IPS-NIHi7 (cell line): ENCODE results near the gene DRG2.

Experiments used
- DNase-seq: peaks from one replicate; pipeline ENCODE4 v3.0.0; 2012; ENCODE audit warnings: mixed read lengths; ENCODE audit errors: extremely low spot score

DRG2 gene

DNA sequence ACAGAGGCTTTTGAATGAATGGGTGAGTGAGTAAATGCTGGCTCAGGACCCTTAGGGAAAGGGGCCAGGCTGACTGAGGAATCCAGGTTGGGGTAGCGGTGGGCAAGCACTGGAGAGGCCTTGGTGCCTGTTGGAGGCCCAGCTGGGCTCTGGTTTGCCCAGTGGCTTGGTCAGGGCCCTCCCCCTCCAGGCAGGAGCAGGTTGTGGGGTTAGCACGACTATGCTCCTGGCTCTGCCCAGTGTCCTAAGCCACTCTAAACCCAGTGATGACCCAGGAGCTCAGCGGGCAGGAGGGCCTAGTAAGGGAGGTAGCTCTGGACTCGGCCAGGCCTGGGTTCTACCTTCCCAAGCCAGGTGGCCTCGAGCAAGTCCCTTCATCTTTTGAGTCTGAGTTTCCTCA, 28.3 kb downstream of the DRG2 start:
- no peak for DNase-seq

DNA sequence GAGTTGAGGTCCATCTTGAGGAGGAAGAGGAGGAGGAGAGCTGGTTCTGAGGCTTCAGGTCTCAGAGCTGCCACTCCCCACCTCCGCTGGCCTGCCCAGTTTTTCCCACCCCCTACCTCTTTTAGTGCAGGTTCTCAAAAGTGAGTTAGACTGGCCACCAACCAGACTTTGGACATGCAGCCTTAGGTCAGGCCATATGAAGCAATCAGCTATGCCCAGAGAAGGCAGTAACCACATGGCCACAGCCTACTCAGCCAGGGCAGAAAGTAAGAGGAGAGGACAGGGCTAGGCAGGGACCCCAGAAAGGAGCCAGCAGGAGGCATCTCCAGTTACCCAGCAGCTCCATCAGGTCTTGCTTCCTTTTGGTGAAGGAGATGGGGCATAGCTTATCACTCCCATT, 29.8 kb downstream of the DRG2 start:
- no peak for DNase-seq

DNA sequence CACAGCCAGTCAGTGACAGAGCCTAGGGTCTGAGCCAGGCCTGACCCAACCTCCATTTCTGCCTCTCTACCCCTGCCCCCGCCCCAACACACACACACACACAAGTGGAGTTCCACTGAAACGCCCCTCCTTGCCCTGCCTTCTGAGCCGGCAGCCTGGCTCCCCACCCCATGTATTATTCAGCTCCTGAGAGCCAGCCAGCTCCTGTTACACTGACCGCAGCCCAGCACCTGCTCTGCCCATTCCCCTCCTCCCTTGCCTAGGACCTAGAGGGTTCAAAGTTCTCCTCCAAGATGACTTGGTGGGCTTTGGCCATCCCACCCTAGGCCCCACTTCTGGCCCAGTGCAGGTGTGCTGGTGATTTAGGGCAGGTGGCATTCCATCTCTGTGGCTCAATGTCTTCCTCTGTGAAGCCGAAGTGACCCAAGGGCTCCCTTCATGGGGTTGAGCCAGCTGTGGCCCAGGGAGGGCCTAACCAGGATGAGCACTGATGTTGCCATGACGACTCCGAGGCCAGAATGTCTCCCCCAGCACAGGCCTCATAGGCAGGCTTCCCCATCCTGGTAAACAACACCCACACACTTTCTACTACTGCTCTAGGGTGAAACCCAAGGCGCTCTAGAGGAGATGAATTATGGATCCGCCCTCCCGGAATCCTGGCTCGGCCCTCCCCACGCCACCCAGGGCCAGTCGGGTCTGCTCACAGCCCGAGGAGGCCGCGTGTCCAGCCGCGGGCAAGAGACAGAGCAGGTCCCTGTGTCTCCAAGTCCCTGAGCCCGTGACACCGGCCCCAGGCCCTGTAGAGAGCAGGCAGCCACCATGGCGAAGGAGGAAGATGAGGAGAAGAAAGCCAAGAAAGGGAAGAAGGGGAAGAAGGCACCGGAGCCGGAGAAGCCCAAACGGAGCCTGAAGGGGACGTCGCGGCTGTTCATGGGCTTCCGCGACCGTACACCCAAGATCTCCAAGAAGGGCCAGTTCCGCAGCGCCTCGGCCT, 30.5 kb downstream of the DRG2 start:
- DNase-seq, result no peak

DNA sequence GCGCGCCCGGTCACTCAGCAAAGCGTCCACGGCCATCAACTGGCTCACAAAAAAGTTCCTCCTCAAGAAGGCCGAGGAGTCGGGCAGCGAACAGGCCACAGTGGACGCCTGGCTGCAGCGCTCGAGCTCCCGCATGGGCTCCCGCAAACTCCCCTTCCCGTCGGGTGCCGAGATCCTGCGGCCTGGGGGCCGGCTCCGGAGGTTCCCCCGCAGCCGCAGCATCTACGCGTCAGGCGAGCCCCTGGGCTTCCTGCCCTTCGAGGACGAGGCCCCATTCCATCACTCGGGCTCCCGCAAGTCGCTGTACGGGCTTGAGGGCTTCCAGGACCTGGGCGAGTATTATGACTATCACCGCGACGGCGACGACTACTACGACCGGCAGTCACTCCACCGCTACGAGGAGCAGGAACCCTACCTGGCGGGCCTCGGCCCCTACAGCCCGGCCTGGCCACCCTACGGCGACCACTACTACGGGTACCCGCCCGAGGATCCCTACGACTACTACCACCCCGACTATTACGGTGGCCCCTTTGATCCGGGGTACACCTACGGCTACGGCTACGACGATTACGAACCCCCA, 31.5 kb downstream of the DRG2 start:
- DNase-seq, result no peak

DNA sequence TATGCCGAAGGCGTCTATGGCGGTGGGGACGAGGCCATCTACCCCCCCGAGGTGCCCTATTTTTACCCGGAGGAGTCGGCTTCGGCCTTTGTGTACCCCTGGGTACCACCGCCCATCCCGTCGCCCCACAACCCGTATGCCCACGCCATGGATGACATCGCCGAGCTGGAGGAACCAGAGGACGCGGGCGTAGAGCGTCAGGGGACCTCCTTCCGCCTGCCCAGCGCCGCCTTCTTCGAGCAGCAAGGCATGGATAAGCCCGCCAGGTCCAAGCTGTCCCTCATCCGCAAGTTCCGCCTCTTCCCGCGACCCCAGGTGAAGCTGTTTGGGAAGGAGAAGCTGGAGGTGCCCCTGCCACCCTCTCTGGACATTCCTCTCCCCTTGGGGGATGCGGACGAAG, 32.2 kb downstream of the DRG2 start:
- DNase-seq, result no peak

DNA sequence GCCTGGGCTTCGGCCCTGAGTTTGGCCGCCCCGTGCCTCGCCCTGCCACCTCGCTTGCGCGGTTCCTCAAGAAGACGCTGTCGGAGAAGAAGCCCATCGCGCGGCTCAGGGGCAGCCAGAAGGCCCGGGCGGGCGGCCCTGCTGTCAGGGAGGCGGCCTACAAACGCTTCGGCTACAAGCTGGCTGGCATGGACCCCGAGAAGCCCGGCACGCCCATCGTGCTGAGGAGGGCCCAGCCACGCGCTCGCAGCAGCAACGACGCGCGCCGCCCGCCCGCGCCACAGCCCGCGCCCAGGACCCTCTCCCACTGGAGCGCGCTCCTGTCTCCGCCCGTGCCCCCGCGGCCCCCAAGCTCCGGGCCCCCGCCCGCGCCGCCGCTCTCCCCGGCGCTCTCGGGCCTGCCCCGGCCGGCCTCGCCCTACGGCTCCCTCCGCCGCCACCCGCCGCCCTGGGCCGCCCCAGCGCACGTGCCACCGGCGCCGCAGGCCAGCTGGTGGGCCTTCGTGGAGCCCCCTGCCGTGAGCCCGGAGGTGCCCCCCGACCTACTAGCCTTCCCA, 32.8 kb downstream of the DRG2 start:
- DNase-seq, result no peak

DNA sequence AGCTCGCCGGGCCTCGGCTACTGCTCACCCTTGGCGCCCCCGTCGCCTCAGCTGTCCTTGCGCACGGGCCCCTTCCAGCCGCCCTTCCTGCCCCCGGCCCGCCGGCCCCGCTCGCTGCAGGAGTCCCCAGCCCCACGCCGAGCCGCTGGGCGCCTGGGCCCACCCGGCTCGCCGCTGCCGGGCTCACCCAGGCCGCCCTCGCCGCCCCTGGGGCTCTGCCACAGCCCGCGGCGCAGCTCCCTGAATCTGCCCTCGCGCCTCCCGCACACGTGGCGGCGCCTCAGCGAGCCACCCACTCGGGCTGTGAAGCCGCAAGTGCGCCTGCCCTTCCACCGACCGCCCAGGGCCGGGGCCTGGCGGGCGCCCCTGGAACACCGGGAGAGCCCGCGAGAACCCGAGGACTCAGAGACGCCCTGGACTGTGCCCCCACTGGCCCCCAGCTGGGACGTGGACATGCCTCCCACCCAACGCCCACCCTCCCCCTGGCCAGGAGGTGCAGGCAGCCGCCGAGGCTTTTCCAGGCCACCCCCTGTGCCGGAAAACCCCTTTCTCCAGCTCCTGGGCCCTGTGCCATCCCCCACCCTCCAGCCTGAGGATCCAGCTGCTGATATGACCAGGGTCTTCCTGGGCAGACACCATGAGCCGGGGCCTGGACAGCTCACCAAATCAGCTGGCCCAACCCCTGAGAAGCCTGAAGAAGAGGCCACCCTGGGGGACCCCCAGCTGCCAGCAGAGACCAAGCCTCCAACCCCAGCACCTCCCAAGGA, 33.6 kb downstream of the DRG2 start:
- no peak for DNase-seq

DNA sequence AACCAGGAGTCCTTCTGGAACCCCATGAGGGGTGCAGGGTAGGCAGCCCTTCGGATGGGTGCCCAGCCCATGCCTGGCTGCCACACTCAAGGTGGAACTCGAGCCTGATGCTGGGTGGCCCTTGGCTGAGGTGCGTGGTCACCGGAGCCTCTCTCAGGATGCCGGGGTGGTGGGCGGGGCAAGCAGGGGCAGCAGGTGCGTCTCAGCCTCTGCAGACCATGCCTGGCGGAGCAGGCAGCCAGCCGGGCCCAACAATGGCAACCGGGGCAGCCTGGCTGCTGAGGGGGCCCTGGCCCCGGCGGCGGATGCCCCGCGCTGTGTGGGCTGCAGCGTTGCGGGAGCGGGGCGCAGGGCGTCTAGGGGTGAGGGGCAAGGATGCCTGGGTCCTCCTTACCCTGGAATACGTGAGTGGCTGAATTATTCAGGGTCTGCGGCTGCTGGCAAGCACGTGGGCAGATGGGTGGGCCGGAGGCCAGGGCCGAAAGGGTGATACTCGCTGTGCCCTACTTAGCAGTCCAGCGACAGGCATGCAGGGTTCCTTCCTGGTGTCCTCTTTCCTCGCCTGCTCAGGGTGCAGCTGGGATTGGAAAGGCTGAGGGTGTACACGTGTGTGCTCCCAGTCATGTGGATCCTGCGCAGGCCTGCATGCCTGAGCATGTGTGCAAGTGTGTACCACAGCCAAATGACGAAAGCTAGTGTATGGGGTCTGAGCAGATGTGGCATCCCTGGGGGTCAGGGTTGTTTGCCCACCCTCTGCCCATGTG, 35.4 kb downstream of the DRG2 start:
- no peak for DNase-seq

DNA sequence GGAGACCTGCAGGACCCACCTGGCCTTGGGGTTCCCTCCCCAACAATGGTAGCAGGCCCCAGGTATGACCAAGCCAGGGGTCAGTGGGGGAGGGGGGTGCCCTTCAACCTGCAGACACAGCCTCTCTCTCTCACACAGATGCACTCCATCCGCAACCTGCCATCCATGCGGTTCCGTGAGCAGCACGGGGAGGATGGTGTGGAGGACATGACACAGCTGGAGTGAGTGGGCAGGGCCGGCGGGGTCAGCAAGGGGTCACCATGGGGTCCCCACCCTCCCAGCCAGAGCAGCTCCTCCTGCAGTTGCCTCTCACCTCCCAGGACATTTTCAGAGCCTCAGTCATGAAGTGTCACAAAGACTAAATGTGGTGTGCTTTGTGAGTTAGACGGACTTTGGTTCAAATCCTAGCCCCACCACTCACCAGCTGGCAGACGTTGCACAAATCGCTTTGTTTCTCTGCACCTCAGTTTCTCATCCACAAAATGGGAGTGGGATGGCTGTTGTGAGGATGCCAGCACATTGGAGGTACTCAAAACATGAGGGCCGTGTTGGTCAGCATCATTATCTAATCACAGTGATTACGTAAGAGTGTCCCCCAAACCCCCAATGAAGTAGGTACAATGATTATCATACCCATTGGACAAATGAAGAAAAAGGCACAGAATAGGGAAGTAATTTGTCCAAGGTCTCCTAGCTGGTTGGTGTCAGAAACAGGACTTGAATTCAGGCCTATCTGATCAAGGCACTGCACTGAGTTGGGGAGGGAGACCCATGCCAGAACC, 36.8 kb downstream of the DRG2 start:
- DNase-seq, result no peak

DNA sequence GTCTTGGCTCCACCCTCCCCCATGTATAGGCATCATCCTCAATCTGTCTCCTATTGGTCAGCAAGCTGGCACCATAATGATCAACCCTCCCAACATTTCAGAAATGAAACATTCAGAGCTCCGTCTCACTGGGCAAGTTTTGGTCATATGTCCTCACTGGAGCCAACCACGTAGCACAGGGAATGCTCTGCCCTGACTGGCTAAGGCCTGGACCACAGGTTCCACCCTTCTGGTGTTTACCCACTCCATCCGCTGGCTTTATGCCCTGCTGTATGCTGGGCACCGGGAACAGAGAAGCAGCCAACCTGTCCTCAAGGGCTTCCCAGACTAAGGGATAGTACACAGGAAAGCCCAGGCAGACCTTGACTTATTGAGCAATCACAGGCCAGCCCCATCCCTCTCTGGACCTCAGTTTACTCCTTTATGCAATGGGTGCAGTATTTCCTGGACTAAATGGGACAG, 41.3 kb downstream of the DRG2 start:
- DNase-seq, result no peak

DNA sequence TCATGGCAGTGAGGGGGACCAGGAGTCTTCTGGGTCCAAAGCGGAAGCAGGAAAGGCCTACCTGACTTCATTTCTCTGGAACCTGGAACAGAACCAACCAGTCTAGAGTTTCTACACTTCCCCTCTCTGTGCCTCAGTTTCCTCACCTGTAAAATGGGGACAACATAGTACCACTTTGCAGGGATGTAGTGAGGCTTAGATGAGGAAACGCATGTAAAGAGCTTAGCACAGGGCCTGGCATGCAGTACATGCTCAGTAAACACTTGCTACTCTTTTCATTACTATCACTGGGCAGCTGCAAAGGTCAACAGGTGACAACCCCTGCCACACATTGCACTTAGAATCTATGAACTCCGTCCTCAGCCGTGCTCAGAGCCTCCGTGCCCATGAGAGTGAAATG, 45.0 kb downstream of the DRG2 start:
- DNase-seq, result no peak

DNA sequence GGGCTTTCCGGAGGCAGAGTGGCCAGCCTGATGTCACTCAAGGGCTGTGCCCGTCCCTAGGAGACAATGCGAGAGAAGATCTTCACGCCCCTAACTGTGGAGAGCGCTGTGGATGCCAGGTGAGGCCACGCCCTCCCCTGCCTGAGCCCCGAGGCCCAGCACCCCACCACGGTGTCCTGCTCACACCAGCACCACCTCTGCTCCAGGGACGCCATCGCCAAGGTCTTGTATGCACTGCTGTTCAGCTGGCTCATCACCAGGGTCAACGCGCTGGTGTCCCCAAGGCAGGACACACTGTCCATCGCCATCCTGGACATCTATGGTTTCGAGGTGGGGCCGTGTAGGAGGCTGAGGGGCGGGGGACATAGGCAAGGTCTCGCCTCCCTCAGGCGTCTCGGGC, 48.6 kb downstream of the DRG2 start:
- no peak for DNase-seq

DNA sequence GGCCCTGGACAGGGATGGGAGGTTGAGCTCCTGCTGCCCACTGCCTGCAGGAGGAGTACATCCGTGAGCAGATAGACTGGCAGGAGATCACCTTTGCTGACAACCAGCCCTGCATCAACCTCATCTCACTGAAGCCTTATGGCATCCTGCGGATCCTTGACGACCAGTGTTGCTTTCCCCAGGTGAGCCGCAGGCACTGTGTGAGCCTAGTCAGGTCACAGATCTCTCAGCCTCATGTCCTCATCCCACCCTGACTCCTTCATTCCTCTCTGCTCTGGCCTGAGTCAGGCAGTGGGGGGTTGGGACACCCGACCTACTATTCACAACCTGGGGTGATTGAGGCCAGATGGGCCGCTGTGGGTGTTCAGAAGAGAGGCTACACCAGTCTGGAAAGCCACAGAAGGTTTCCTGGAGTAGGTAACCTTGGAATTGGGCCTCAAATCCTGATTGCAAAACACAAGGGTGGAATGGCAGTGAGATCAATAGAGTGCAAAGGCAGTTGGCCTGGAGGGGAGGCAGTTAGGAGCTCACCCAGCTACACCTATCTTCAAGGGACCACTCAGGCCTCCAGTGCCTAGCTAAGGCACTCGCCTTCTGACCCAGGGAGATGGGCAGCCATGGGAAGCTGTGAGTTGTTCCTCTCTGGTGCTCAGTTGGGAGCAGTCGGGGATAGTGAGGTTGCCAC, 50.5 kb downstream of the DRG2 start:
- DNase-seq, result no peak

DNA sequence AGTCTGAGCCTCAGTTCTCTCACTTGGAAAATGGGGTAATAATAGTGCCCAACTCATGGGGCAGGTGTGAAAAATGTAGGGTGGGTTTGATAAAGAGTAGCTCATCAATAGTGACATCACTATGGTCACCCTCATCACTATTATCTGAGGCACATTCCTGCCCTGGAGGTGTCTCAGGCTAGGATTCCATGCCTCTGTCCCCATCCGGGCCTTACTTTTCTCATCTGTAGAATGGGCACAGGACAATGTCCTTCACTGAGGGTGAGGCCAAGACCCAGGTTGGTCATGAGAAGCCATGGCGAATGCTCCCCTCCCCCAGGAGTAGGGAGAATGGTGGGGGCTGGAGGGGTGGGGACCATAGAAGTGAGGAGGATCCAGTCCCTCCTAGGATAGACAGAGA, 51.3 kb downstream of the DRG2 start:
- no peak for DNase-seq

DNA sequence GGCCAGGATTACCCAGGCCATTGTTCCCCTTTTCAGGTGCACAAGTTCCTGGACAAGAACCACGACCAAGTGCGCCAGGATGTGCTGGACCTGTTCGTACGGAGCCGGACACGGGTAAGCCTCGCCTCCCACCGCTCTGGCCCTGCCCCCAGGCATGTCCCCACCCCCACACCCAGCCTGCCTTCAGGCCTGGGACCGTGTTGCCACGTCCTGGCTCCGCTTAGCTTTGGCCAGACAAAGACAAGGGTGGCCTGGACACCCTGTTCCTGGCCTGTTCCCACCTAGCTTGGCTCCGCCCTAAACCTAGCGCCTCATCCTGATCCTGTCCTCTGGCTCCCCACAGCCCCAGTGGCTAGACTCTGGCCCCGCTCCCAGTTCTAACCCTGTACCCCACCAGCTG, 51.8 kb downstream of the DRG2 start:
- DNase-seq, result no peak

DNA sequence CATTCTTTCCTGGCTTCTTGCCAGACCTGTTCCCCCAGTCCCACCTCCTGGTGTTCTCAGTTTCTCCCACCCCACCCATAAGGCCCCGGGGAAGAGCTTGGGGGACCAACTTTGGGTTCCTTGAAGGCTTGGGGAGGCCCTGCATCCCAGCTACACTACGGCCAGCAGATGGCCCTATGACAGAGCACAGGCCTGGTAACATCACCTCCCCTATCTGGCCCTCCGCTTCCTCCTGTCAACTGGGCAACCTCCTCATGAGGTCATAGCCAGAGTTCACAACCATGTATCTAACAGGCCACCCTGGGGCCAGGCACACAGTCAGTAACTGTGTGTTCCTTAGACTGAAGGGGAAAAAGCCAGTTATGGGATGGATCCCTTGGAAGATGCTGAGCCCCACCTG, 52.2 kb downstream of the DRG2 start:
- DNase-seq, result peak; percentile 54

DNA sequence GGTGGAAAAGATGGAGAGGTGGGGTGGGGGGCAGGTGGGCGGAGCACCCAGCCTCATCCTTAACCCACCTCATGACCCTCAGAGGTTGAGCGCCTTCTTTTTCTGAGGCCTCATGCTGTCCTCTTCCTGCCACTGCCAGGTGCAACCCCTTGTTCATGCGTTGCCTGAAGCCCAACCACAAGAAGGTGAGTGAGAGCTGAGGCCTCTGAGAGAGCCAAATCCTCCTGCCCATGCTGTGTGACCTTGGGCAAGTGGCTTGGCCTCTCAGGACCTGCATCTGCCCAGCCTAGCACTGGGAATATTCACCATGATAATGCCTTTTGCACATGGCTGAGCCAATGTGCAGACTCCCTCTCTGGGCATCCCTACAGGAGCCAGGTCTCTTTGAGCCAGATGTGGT, 52.9 kb downstream of the DRG2 start:
- DNase-seq, result no peak

DNA sequence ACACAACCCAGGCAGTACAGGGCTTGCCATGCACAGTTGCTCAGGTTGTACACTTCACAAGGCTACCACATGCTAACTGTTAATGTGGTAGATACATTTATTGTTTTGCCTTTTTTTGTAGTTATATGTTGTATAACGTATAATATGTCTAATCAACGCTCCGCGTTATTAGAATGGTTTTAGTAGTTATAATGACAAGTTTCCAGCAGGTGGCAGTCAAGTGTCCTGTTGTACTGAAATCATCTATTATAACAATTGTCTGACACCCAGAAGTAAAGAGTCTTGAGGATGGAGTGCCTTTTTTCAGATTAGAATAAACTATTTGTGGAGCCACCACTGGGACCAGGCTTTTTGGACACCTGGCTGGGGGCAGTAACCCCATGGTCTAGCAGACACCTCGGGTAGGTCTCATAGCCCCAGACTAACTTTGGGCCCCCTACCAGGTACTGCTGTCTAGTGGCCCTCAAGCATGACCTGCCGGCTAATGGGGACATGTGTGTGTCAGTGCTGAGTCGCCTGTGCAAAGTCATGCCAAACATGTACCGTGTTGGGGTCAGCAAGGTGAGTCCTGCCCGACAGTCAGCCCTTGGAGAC, 53.6 kb downstream of the DRG2 start:
- no peak for DNase-seq

DNA sequence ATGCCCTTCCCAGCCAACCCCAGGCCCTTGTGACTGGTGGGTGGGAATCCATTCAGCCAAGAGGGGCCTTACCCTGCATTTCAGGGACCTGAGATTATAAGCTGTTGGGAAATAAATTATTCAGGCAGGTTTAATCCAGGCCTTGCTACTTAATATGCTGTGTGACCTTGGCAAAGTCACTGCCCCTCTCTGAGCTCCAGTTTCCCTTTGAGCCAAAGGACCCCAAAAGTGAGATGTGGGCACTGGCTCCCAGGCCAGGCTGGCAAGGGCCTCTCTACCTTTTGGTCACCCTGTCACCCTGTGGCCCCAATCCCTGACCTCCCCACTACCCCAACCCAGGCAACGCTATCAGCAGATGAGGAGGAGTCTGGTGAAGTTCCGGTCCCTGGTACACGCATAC, 54.7 kb downstream of the DRG2 start:
- DNase-seq, result no peak
